GM12878 (cell line): Measurements from ENCODE around the gene CLK1. TPM values are rescaled to one million over a fixed set of nuclear protein-coding genes. Genes with fewer than 3 reads are reported as not detected.

ENCODE experiments used
- ATF2 ChIP-seq: IDR thresholded peaks from 2 replicates; pipeline ENCODE4 v1.6.1; 2012; ENCODE audit warnings: low read length, inconsistent platforms
- ATF3 ChIP-seq: IDR thresholded peaks from 2 replicates; pipeline ENCODE4 v1.6.1; 2011; ENCODE audit warnings: low read depth, mild to moderate bottlenecking, low read length, moderate library complexity, borderline replicate concordance; ENCODE audit errors: extremely low read depth
- ATF7 ChIP-seq: fragments of 450-650 bp; IDR thresholded peaks from 2 replicates; pipeline ENCODE4 v1.6.1; 2016; ENCODE audit warnings: low read depth, mild to moderate bottlenecking
- BMI1 ChIP-seq: fragments of 450-650 bp; IDR thresholded peaks from 2 replicates; pipeline ENCODE4 v1.6.1; 2016; ENCODE audit warnings: mild to moderate bottlenecking, moderate library complexity, borderline replicate concordance
- CBFB ChIP-seq: IDR thresholded peaks from 2 replicates; pipeline ENCODE4 v1.6.1; 2016; ENCODE audit warnings: antibody characterized with exemption, low read depth
- CHD1 ChIP-seq: IDR thresholded peaks from 2 replicates; pipeline ENCODE4 v1.6.1; 2012; ENCODE audit warnings: low read depth, low read length, improper control_type of control experiment
- E2F4 ChIP-seq: IDR thresholded peaks from 2 replicates; pipeline ENCODE4 v1.6.1; 2012; ENCODE audit warnings: low read depth, low read length, improper control_type of control experiment
- EGR1 ChIP-seq, 2 experiments: IDR thresholded peaks; 1 replicate in 1 of 2; 2 replicates in 1 of 2; pipeline ENCODE4 v1.6.1; 2011 to 2012; ENCODE audit warnings: low read depth in 2 of 2, low read length in 2 of 2, borderline replicate concordance in 1 of 2, mild to moderate bottlenecking in 1 of 2, moderate library complexity in 1 of 2
- HDAC2 ChIP-seq: fragments of 200-600 bp; sonication (generic); IDR thresholded peaks from 2 replicates; pipeline ENCODE4 v1.6.1; 2017
- KLF5 ChIP-seq: fragments of 450-650 bp; IDR thresholded peaks from 2 replicates; pipeline ENCODE4 v1.6.1; 2014; ENCODE audit warnings: mild to moderate bottlenecking; ENCODE audit not compliant: partially characterized antibody
- MAX ChIP-seq: IDR thresholded peaks from 2 replicates; pipeline ENCODE4 v1.6.1; 2012; ENCODE audit warnings: low read depth, low read length, improper control_type of control experiment
- MEF2B ChIP-seq: fragments of 450-650 bp; IDR thresholded peaks from 2 replicates; pipeline ENCODE4 v1.6.1; 2018; ENCODE audit warnings: mild to moderate bottlenecking, moderate library complexity; ENCODE audit not compliant: partially characterized antibody, poor library complexity, severe bottlenecking
- MTA3 ChIP-seq: IDR thresholded peaks from 2 replicates; pipeline ENCODE4 v1.6.1; 2012; ENCODE audit warnings: low read length, inconsistent platforms, borderline replicate concordance
- MXI1 ChIP-seq: fragments of 150-350 bp; IDR thresholded peaks from 2 replicates; pipeline ENCODE4 v1.6.1; 2011; ENCODE audit warnings: low read depth, mild to moderate bottlenecking, inconsistent platforms, low read length, improper control_type of control experiment
- NBN ChIP-seq: fragments of 450-650 bp; IDR thresholded peaks from 2 replicates; pipeline ENCODE4 v1.6.1; 2016
- NFXL1 ChIP-seq: fragments of 450-650 bp; IDR thresholded peaks from 2 replicates; pipeline ENCODE4 v1.6.1; 2017; ENCODE audit warnings: antibody characterized with exemption, mild to moderate bottlenecking, borderline replicate concordance
- PAX5 ChIP-seq: IDR thresholded peaks from 2 replicates; pipeline ENCODE4 v1.6.1; 2011; ENCODE audit warnings: low read depth, low read length, borderline replicate concordance
- POLR2AphosphoS5 ChIP-seq: IDR thresholded peaks from 2 replicates; pipeline ENCODE4 v1.6.1; 2011; ENCODE audit warnings: mild to moderate bottlenecking, low read length, inconsistent platforms
- SMAD5 ChIP-seq: IDR thresholded peaks from 2 replicates; pipeline ENCODE4 v1.6.1; 2016; ENCODE audit warnings: antibody characterized with exemption, low read depth
- SREBF1 ChIP-seq: IDR thresholded peaks from 2 replicates; pipeline ENCODE4 v1.6.1; 2012; ENCODE audit warnings: mild to moderate bottlenecking, low read length
- SUPT20H ChIP-seq: IDR thresholded peaks from 2 replicates; pipeline ENCODE4 v1.6.1; 2011; ENCODE audit warnings: low read depth, mild to moderate bottlenecking, low read length, moderate library complexity, borderline replicate concordance; ENCODE audit not compliant: control insufficient read depth
- USF1 ChIP-seq: IDR thresholded peaks from 2 replicates; pipeline ENCODE4 v1.6.1; 2011; ENCODE audit warnings: borderline replicate concordance, low read depth, mild to moderate bottlenecking, moderate library complexity, mixed read lengths, low read length; ENCODE audit not compliant: insufficient read depth; ENCODE audit errors: extremely low read length
- ZBTB4 ChIP-seq: fragments of 450-650 bp; formaldehyde crosslinking; IDR thresholded peaks from 2 replicates; pipeline ENCODE4 v1.4.0; 2022; ENCODE audit warnings: mild to moderate bottlenecking, moderate library complexity
- polyA plus RNA-seq, 11 experiments: library from polyadenylated mRNA; depleted of rRNA in 4 of 11; unstranded in 6 of 11; stranded (reverse) in 5 of 11; fragments of >200 nt; fragmentation: Nextera tagmentation in 4 of 11; fragmentation: Illumina TruSeq in 1 of 11; extraction: Ambion mirVana in 4 of 11; extraction: Trizol in 1 of 11; gene quantifications; 1 replicate in 1 of 11; 2 replicates in 10 of 11; pipeline versions ENCODE4 v1.2.1 to v1.2.3, GENCODE V29; 2011 to 2016; ENCODE audit warnings: inconsistent platforms in 2 of 11, missing spikeins in 2 of 11, low read depth in 1 of 11
- total RNA-seq, 4 experiments: library from RNA; depleted of rRNA in 3 of 4; stranded (reverse); fragments of >200 nt in 3 of 4; fragmentation: Illumina TruSeq in 1 of 4; extraction: Trizol in 1 of 4; gene quantifications; 2 replicates each; pipeline versions ENCODE4 v1.2.1 to v1.2.3, GENCODE V29; 2013 to 2021

CLK1 gene
- total and polyA plus RNA-seq, 10 of the 15 experiments (the other 5 are each of a cell fraction or from before 2014, with no cell fraction given): 61.2 to 221 (median 80.1) TPM

GRCh38 chr2:200814276-200814815 lies 50.1 kb downstream of the CLK1 start (continued):
- no peak for TF ChIP-seq ATF3
- TF ChIP-seq USF1: no peak
- no peak for TF ChIP-seq NFXL1
- TF ChIP-seq NBN: no peak
- TF ChIP-seq KLF5: no peak
- no peak for TF ChIP-seq MEF2B
- TF ChIP-seq HDAC2: no peak
- TF ChIP-seq ZBTB4: no peak
- no peak for TF ChIP-seq MXI1
- no peak for TF ChIP-seq SMAD5
- TF ChIP-seq POLR2AphosphoS5: peak; percentile 47; the same call in 1 of the 2 replicates
- no peak for TF ChIP-seq CHD1
- no peak for TF ChIP-seq EGR1 (IDR thresholded peaks at IDR 0.05; ENCODE audit: borderline replicate concordance in 1 of 2, low read depth in 2 of 2, low read length in 2 of 2)
- peak; percentile 45 for TF ChIP-seq ATF7
- TF ChIP-seq BMI1: 0 out of 2 replicates have a peak, but pooled peaks have one; percentile 48
- TF ChIP-seq SREBF1: no peak
- TF ChIP-seq MTA3: peak; percentile 70; the same call in 1 of the 2 replicates
- TF ChIP-seq SUPT20H: no peak
- no peak for TF ChIP-seq MAX
- TF ChIP-seq ATF2: no peak; the same call in 1 of the 2 replicates
- no peak for TF ChIP-seq E2F4
- no peak for TF ChIP-seq PAX5
- TF ChIP-seq CBFB: no peak
